GM15510 (cell line): ENCODE data around the gene SUMO3.

ENCODE experiments used
- POLR2A ChIP-seq: IDR thresholded peaks from 3 replicates; pipeline ENCODE4 v1.6.1; 2011; ENCODE audit warnings: borderline replicate concordance; ENCODE audit not compliant: insufficient read length; ENCODE audit errors: extremely low read depth

SUMO3 gene

DNA sequence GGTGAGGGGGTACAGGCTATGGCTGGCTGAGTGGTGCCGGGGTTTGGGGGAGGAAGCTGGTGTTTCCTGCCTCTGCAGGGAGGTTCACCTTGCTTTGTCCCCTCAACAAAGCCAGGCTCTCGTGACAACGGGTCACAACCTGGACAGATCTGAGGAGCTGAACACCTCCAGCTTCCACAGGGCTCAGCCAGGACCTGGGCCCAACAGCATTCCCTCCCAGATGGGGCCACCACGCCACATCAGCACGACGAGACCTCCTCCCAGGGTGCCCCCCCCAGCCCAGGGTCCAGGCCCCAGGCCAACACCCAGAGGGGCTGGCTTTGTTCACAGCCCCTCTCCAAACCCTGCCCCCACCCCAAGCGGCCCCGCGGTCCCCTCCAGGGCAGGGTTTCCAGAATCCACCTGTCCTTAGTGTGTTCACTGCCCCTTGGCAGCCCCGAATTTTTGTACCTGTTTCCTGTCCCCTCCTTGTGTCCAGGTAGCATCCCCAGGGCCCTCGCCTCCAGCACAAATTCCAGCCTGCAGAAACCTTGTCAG lies 51.0 kb downstream of the SUMO3 start:
- no peak for TF ChIP-seq POLR2A

DNA sequence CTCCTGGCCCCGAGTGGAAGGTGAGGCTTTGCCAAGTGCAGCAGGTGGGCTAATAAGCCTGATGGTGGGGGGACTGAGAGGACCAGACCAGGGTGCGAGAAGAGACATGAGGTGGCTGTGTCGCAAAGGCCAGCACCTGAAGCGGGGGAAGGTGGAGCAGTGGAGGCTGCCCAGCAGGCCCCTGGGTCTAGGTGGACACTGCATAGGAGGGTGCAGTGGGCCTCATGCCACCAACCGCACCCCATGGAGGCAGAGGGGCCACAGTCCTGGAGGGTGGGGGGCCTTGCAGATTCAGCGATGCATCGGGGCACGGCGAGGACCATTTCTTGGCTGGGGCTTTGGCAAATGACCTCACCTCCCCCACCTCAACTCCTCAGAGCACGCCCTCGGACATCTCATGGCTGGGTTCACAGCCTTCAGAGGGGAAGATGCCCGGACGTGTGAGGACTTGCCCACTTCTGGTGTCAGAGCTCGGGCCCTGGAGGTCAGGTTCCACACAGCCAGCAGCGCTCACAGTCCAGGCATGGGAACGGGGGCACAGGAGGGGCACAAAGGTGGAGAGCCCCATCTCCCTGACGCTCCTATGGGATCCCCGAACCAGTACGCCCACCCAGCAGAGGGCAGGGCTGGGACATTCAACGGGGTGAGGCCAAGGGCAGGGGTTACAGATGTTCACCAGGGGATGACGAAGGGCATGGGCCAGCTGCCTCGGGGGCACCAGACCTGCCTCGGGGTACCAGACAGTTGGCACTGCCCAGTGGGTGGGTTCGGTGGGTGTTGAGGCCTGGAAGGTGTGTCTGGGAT lies 51.6 kb downstream of the SUMO3 start:
- TF ChIP-seq POLR2A, result no peak

DNA sequence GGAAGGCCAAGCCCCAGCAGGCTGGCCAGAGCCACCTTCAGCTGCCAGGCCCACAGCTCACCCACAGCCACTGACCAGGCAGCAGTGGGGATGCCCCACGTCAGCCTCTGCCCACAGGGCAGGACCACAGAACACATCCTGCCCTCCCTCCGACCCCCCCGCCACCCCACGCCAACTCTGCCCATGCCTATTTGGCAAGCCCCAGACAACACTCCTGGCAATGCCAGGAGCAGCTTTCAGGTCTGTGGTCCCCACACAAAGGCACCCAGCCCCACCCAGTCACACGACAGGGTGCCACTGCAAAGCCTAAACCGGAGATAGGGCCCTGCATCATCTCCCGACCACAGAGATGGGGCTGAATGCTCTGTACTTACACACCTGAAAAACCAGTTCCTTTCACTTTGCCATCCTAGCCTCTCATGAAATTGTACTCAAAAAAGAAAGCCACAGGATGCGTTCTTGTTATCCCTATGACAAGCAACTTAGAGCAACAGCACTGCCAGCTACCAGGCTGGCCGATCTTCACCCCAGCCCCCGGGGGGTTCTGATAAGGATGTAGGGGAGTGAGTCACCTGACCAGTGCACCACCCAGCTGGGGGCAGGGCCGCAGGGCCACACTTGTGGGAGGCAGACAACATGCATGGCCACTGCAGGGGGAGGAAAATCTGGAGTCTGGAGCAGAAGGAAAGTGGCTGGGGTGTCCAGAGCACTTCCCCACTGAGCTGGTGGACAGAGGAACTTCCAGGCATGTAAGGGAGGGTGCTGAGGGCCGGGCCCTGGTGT lies 52.4 kb downstream of the SUMO3 start:
- TF ChIP-seq POLR2A, result no peak

DNA sequence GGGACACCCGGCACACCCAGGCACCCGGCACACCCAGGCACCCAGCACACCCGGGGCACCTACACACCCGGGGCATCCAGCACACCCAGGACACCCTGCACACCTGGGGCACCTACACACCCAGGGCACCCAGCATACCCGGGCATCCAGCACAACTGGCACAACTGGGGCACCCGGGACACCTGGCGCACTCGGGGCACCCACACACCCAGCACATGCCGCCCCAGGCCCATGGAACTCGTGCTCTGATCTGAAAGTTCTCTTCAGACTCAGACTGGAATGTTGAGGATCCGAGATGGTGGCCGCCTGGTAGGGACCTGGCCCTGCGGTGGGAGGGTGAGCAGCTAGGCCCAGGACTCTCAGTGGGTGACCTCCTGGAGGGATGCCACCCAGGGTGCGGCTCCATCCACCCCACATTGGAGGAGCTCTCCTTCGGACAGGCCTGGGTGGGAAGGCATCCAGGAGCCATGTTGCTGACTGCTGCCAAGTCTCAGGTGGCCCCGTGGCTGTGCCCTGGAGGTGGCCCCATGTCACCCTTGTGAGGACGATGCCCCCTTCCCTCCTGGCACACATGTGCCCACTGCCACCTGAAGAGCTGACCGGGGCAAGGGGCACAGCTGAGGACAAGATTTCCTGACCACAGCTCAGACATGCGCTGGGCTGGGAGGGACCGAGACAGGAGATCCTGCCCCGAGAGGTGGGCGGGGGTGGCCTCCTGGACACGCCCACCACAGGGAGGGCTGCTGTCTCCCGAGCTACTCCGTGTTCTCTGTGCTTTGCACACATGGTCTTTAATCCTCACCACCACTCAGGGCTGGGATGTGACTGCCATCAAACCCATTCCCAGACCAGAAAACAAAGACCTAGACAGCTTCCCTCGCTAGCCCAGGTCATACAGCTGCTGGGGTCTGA lies 53.3 kb downstream of the SUMO3 start:
- no peak for TF ChIP-seq POLR2A

DNA sequence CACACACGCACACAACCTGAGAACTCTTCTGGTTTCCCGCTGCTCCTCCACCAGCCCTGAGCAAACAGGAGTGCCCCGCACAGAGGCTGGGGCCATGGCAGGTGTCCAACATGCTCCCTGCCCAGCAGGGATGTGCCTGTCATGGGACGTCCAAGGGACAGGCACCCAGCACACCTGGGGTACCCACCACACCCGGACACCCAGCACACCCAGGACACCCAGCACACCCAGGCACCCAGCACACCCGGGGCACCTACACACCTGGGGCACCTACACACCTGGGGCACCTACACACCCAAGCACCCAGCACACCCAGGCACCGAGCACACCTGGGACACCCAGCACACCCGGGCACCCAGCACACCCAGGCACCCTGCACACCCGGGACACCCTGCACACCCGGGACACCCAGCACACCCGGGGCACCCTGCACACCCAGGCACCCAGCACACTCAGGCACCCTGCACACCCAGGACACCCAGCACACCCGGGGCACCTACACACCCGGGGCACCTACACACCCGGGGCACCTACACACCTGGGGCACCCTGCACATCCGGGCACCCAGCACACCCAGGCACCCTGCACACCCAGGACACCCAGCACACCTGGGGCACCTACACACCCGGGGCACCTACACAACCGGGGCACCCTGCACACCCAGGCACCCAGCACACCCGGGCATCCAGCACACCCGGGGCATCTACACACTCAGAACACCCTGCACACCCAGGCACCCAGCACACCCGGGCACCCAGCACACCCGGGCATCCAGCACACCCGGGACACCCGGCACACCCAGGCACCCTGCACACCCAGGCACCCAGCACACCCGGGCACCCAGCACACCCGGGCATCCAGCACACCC lies 54.2 kb downstream of the SUMO3 start:
- no peak for TF ChIP-seq POLR2A

DNA sequence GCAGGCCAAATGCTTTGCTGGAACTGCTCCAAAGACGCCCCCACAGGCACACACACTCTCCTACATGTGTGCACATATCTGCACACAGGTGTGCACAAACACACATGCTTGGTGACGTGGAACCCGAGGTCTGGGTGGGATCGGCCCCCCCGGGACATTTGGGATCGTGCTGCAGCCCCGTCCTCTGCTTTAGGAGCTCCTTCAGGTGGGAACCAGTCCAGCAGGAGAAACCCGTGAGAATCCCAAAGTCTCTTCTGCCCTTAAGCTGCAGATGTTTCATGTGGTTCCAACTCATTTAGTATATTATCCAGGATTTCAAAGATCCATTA lies 54.8 kb downstream of the SUMO3 start:
- TF ChIP-seq POLR2A, result no peak

DNA sequence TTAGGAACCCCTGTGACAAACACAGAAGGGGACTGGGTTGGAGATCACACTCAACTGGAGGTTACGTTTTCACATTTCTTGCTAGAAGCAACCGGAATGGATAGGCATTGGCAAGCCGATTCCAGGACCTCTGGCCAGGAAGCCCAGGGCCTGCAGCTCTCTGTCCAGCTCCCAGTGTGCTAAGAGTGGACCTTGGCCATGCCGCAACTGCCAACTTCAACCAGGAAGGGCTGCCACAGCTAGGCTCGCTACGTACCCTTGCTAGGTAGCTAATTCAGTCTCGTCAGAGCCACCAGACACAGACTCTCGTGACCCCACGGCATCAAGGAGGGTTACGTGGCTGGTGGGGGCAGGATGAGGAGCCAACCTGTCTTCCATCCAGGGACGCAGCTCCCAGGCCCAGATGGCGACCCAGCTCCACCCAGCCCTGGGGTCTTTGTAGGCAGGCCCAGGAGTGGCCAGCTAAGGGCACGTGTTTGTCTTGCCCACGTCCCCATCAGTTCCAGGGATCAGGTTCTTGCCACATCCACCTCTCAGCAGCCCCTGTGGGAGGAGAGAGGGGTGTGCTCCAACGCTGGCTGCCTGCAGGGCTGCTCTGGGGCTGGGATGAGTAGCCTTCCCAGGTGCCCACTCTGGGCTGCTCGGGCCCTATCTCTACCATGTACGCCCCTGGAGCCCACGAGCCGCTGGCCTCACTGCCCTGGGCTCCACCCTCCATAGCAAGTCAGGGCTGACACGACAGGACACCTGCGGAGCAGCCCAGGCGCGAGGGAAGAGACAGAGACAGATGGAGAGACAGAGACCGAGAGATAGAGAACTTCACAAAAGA lies 55.4 kb downstream of the SUMO3 start:
- TF ChIP-seq POLR2A, result no peak

DNA sequence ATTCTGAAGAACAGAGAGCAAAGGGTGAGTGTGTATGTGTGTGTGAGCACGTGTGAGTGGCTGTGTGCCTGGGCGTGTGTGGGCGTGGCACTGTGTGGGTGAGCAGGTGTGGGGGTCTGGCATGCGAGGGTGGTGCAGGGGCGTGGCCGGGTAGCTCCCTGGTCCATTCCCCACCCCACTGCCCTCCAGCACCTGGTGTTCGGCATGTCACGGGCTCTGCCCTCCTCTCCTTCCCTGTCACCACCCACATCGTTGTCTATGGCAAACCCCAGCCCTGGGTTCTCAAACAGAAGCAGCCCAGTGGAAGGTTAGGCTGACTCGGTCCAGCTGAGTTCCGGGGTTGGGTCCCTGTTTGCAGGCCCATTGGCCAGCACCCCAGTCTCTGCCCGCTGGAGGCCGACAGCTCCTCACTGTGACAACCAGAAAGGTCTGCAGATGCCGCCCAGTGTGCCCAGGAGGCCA lies 56.1 kb downstream of the SUMO3 start:
- no peak for TF ChIP-seq POLR2A

DNA sequence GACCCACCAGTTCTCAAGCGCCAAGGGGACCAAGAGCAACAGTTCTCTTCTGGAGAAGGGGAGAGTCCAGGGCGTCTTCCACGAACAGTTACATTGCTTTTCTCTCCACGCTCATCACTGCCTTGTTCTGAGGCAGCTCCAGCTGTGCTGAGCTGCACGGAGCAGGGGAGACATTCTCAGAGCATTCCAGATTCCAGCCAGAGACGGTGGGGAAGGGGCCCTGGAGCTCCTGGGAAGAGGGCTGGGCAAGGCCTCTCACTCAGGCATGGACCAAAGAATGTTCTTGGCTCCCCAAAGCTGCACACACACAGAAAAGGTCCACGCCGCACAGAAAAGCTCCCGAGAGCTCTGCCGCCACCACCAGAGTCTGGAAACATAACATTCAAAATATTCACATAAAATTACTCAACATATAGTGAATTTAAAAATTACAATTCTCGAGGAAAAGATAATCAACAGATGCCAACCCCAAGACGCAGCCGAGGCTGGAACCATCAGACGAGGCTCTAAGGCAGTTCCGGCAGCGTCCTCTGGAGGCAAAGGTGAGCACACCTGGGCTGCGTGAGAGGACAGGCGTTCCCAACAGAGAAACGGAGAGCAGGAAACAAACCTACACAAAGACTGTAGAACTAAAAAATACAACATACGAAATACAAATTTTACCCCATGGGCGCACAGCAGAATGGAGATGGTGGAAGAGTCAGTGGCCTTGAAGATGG lies 56.7 kb downstream of the SUMO3 start:
- no peak for TF ChIP-seq POLR2A

DNA sequence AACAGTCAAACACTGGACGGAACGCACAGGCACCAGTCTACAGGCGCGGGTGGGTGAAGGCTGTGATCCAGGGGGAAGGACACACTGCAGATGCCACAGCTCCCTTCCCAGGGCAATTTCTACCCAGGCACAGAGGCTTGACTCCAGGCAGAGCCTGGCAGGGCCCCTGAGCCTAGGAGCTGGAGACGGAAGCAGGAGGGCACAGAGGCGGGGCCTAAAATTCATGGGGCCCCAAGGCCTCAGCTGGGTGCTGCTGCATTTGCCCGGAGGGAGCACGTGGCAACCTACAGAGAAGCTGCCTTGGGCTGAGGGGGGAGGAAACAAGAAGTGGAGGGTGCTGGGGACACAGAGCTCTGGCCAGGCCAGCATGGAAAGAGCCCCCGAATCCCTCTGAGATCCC lies 57.5 kb downstream of the SUMO3 start:
- no peak for TF ChIP-seq POLR2A

DNA sequence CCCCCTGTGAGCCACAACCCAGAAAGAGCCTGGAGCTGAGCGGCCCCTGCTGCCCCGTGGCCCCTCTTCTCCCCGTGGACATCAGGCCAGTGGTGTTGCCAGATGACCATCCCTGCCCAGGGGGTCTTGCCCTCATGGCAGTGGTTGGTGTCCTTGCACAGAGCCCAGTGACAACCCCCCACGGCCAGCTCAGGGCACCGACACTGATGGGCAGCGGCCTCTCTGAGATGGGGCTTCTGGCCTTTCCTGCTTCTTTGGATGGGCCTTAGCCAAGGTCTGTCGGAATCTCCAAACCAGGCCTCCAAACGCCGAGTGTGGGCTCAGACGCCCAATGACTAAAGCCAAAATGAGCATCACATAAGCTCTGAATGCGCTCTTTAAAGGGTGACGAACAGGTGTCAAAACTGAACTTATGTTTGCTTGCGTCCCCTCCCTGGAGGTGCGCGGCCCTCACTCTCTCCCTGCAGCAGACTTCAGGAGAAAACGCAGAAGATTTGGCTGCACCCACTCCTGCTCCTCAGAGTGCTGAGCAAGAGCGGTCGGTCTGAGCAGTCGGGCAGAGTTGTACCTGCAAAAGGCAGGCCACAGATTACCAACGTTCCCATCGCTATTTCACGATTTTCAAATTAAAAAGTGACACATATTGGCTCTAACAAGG lies 58.1 kb downstream of the SUMO3 start:
- no peak for TF ChIP-seq POLR2A
